ENCODE results near the gene CELF4.

GRCh38 chr18:37318360-37319355 lies 246.9 kb downstream of the CELF4 start:
- TF ChIP-seq EZH2 (IDR thresholded peaks at IDR 0.05) (no peak), POLR2AphosphoS5 (IDR thresholded peaks at IDR 0.05; ENCODE audit: borderline replicate concordance, low read depth, low read length) (peak; percentile 53)

All from SK-N-MC (cell line).